ENCODE data around the gene ZNF576. TPM values are rescaled to one million over a fixed set of nuclear protein-coding genes. Genes with fewer than 3 reads are reported as not detected.
A peak's percentile ranks its signal among the peaks of the same experiment; 100 is the strongest.
"Not testable (repeated sequence)": the region's sequence is repeated elsewhere in the genome, so short reads cannot be mapped to it uniquely, and the experiment has no call there.

ZNF576 gene
- 11.3 TPM for total RNA-seq
- long read RNA-seq, partial matches to known transcripts: 0 of 6 reads
- long read RNA-seq, other reads (novel, unspliced or antisense): 0 of 6 reads

- intact Hi-C loops (cut with micrococcal nuclease): no loop called here
- H3K9me3 ChIP-seq (replicated peaks): no peaks in the 10 kb centered on the region
- H3K36me3 ChIP-seq: peaks cover 54% of the 10 kb centered on the region
- peak within 1 kb of the TSS; percentile 99 for H3K27ac ChIP-seq (replicated peaks)
- peaks cover 50% of the 10 kb centered on the region for H3K4me1 ChIP-seq
- DNase-seq: peak; percentile 100
- no peaks in the 10 kb centered on the region for H3K27me3 ChIP-seq (ENCODE audit: low read depth)
- peak within 1 kb of the TSS; percentile 82 for H3K4me3 ChIP-seq
- TF ChIP-seq CTCF (IDR thresholded peaks at IDR 0.05; ENCODE audit: borderline replicate concordance): no peak
Observed at GRCh38 chr19:43595999-43596841, at the start of gene ZNF576, which contains the start of gene IRGQ. Gene ZNF576, plus strand, starts transcription at chr19:43596595. Its CDS starts 514 bp downstream, at chr19:43597109. Gene IRGQ, minus strand, starts transcription at chr19:43596134. Its CDS starts 796 bp downstream, at chr19:43595338.

GRCh38 chr19:43547926-43548325, 48.5 kb upstream of the ZNF576 start:
- H3K4me1 ChIP-seq; H3K27ac ChIP-seq (replicated peaks); DNase-seq; H3K4me3 ChIP-seq; H3K27me3 ChIP-seq (ENCODE audit: low read depth); H3K9me3 ChIP-seq (replicated peaks); intact Hi-C loops (cut with micrococcal nuclease): not testable (repeated sequence)
- H3K36me3 ChIP-seq: peaks cover 63% of the 10 kb centered on the region

- no peak for DNase-seq
- Histone ChIP-seq H3K36me3 (peaks cover 65% of the 10 kb centered on the region), H3K27me3 (ENCODE audit: low read depth) (no peaks in the 10 kb centered on the region), H3K4me1 (no peaks in the 10 kb centered on the region), H3K9me3 (replicated peaks) (no peaks in the 10 kb centered on the region), H3K27ac (replicated peaks) (no peak overlapping the region), H3K4me3 (no peak overlapping the region)
- intact Hi-C loops (cut with micrococcal nuclease): no loop called here
- TF ChIP-seq CTCF (IDR thresholded peaks at IDR 0.05; ENCODE audit: borderline replicate concordance): no peak
Observed at GRCh38 chr19:43548706-43549105, 47.7 kb upstream of the ZNF576 start.

GRCh38 chr19:43551399-43552197, 44.8 kb upstream of the ZNF576 start:
- no peak overlapping the region for H3K27ac ChIP-seq (replicated peaks)
- no peaks in the 10 kb centered on the region for H3K27me3 ChIP-seq (ENCODE audit: low read depth)
- no peak overlapping the region for H3K4me3 ChIP-seq
- no peak for TF ChIP-seq CTCF (IDR thresholded peaks at IDR 0.05; ENCODE audit: borderline replicate concordance)
- H3K9me3 ChIP-seq (replicated peaks): no peaks in the 10 kb centered on the region
- no peaks in the 10 kb centered on the region for H3K4me1 ChIP-seq
- intact Hi-C loops (cut with micrococcal nuclease): no loop called here
- peaks cover 62% of the 10 kb centered on the region for H3K36me3 ChIP-seq
- DNase-seq: no peak

GRCh38 chr19:43552198-43552450, 44.3 kb upstream of the ZNF576 start:
- Histone ChIP-seq H3K4me3 (no peak overlapping the region), H3K36me3 (peaks cover 62% of the 10 kb centered on the region), H3K4me1 (no peaks in the 10 kb centered on the region), H3K27me3 (ENCODE audit: low read depth) (no peaks in the 10 kb centered on the region), H3K9me3 (replicated peaks) (no peaks in the 10 kb centered on the region), H3K27ac (replicated peaks) (no peak overlapping the region)
- DNase-seq: no peak
- TF ChIP-seq CTCF (IDR thresholded peaks at IDR 0.05; ENCODE audit: borderline replicate concordance): no peak
- intact Hi-C loops (cut with micrococcal nuclease): no loop called here

Data from left ventricle myocardium inferior (tissue), 1 donor.